Peyer's patch (tissue), 4 donors: ENCODE results near the gene OVAAL. TPM values are rescaled to one million over a fixed set of nuclear protein-coding genes. Genes with fewer than 3 reads are reported as not detected.

Experiments used
- DNase-seq, 3 donors: peaks; one replicate each; pipeline ENCODE4 v3.0.0-alpha.2; 2017 to 2019
- H3K27ac ChIP-seq, 4 donors: fragments of 200-600 bp; sonication (generic); one replicate each; pipeline ENCODE4 v1.5.1; 2016 to 2019
- H3K27me3 ChIP-seq, 2 donors: fragments of 200-600 bp; sonication (generic); one replicate each; pipeline ENCODE4 v1.5.1; 2019
- H3K36me3 ChIP-seq, 3 donors: fragments of 200-600 bp; sonication (generic); one replicate each; pipeline ENCODE4 v1.5.1; 2016 to 2019
- H3K4me1 ChIP-seq, 4 donors: fragments of 200-600 bp; sonication (generic); one replicate each; pipeline ENCODE4 v1.5.1; 2016 to 2019
- H3K4me3 ChIP-seq, 4 donors: fragments of 200-600 bp; sonication (generic); 1 replicate in 3 of 4; 2 replicates in 1 of 4; pipeline ENCODE4 v1.5.1; 2016 to 2019; ENCODE audit warnings: mild to moderate bottlenecking in 1 of 4
- H3K9me3 ChIP-seq, 4 donors: fragments of 200-600 bp; sonication (generic); one replicate each; pipeline ENCODE4 v1.5.1; 2016 to 2019; ENCODE audit warnings: mild to moderate bottlenecking in 1 of 4
- CTCF ChIP-seq, 6 experiments: fragments of 450-650 bp in 4 of 6; fragments of 200-600 bp in 2 of 6; sonication (generic) in 1 of 6; IDR thresholded peaks; one replicate each; pipeline ENCODE4 v1.5.1; 2017 to 2019; ENCODE audit warnings: antibody characterized with exemption in 6 of 6, mild to moderate bottlenecking in 3 of 6, moderate library complexity in 1 of 6
- POLR2A ChIP-seq, 2 donors: fragments of 450-650 bp; IDR thresholded peaks; one replicate each; pipeline ENCODE4 v1.5.1; 2017; ENCODE audit warnings: antibody characterized with exemption in 2 of 2, mild to moderate bottlenecking in 2 of 2, moderate library complexity in 2 of 2
- total RNA-seq, 4 donors: library from RNA; depleted of rRNA; stranded (reverse); fragments of >200 nt; gene quantifications; one replicate each; pipeline ENCODE4 v1.1.0, GENCODE V29; 2016

Gene OVAAL
- total RNA-seq, 4 donors from 2014 or later, result not detected

DNA sequence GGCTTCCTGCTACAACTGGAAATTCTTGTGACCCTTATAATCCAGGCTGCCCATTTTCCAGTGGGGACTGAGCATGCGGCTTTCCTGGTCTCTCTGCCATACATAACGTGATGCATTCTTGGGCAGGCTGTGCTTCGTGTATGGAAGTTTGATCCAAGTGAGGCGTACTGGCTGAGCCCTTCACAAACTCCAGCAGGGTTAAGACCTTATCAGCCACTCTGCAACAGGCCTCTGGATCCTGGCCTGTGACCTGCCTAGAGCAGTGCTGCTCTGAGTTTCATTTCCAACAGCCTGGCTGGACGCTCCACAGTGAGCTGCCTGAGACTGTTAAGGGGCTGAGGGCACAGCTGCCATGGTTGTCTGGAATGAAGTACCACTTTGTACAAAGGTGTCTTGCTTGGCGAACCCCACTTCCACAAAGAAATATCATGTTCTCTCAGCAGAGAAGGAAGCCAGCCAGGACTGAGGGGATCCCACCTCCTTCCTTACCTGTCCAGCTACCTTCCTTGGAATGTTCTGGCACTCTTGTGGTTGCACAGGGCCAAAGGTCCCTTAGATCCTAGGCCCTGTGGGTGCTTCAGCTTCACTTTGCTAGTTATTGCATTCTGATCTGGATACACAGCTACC, 44.6 kb downstream of the OVAAL start:
- no peak overlapping the region for H3K4me3 ChIP-seq

GRCh38 chr1:180603850-180604226, 45.1 kb downstream of the OVAAL start:
- H3K9me3 ChIP-seq, result no peaks in the 10 kb centered on the region

More for the DNA sequence above, 44.6 kb downstream of the OVAAL start:
- no peak overlapping the region for H3K27ac ChIP-seq
- peaks cover 0 to 6% (median 0%) of the 10 kb centered on the region in 4 donors for H3K4me1 ChIP-seq
- TF ChIP-seq CTCF (IDR thresholded peaks at IDR 0.05), result no peak
- TF ChIP-seq POLR2A (IDR thresholded peaks at IDR 0.05), result no peak
- H3K27me3 ChIP-seq, result no peaks in the 10 kb centered on the region
- no peak for DNase-seq
- H3K9me3 ChIP-seq, result no peaks in the 10 kb centered on the region
- no peaks in the 10 kb centered on the region for H3K36me3 ChIP-seq

GRCh38 chr1:180606155-180606554, 47.4 kb downstream of the OVAAL start:
- H3K4me3 ChIP-seq, result no peak overlapping the region

More at GRCh38 chr1:180603850-180604226, 45.1 kb downstream of the OVAAL start:
- Histone ChIP-seq H3K36me3 (no peaks in the 10 kb centered on the region), H3K4me3 (no peak overlapping the region), H3K4me1 (peaks cover 0 to 1% (median 0%) of the 10 kb centered on the region in 4 donors), H3K27ac (no peak overlapping the region), H3K27me3 (no peaks in the 10 kb centered on the region)
- TF ChIP-seq POLR2A (IDR thresholded peaks at IDR 0.05), result no peak
- no peak for TF ChIP-seq CTCF (IDR thresholded peaks at IDR 0.05)
- no peak for DNase-seq

GRCh38 chr1:180609643-180610555, 51.1 kb downstream of the OVAAL start:
- no peak overlapping the region for H3K27ac ChIP-seq
- TF ChIP-seq CTCF (IDR thresholded peaks at IDR 0.05) (no peak), POLR2A (IDR thresholded peaks at IDR 0.05) (no peak)
- no peaks in the 10 kb centered on the region for H3K27me3 ChIP-seq
- H3K4me1 ChIP-seq, result no peaks in the 10 kb centered on the region
- DNase-seq, result no peak
- H3K4me3 ChIP-seq, result no peak overlapping the region
- H3K36me3 ChIP-seq, result no peaks in the 10 kb centered on the region
- no peaks in the 10 kb centered on the region for H3K9me3 ChIP-seq

More at GRCh38 chr1:180606155-180606554, 47.4 kb downstream of the OVAAL start:
- H3K27ac ChIP-seq, result no peak overlapping the region
- no peaks in the 10 kb centered on the region for H3K36me3 ChIP-seq
- no peak for TF ChIP-seq POLR2A (IDR thresholded peaks at IDR 0.05)
- TF ChIP-seq CTCF (IDR thresholded peaks at IDR 0.05), result no peak
- no peaks in the 10 kb centered on the region for H3K27me3 ChIP-seq
- no peak for DNase-seq
- H3K4me1 ChIP-seq, result no peaks in the 10 kb centered on the region
- no peaks in the 10 kb centered on the region for H3K9me3 ChIP-seq

DNA sequence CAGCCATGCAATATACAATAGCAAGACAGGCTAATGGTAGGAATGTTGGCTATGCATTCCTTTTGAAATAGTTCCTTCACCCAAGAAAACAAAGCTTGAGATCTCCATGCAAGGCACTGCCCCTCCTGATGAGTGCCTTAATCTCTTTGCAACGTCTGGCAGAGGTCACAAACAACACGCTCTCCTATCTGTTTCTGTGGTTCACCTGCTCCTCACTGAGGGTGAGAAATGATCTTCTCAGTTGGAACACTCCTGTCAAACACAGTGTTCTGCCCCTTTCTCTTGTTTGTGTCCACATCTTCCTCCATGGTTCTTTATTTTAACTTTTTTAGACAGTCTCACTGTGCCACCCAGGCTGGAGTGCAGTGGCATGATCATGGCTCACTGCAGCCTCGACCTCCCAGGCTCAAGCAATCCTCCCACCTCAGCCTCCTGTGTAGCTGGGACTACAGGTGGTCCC, 51.8 kb downstream of the OVAAL start:
- Histone ChIP-seq H3K36me3 (no peaks in the 10 kb centered on the region), H3K27ac (no peak overlapping the region), H3K9me3 (no peaks in the 10 kb centered on the region), H3K4me1 (no peaks in the 10 kb centered on the region), H3K27me3 (no peaks in the 10 kb centered on the region), H3K4me3 (no peak overlapping the region)
- TF ChIP-seq CTCF (IDR thresholded peaks at IDR 0.05) (no peak), POLR2A (IDR thresholded peaks at IDR 0.05) (no peak)
- no peak for DNase-seq
